HUES48 (cell line): ENCODE measurements around the gene ZNF664.
A peak's percentile ranks its signal among the peaks of the same experiment; 100 is the strongest.

Experiments
- H3K27ac ChIP-seq: one replicate; pipeline ENCODE4 v1.7.0; 2013; ENCODE audit warnings: low read depth, low read length, inconsistent platforms
- H3K27me3 ChIP-seq: 2 replicates; pipeline ENCODE4 v1.6.1; 2013; ENCODE audit warnings: mild to moderate bottlenecking, low read length; ENCODE audit not compliant: control insufficient read depth, insufficient read depth
- H3K36me3 ChIP-seq: 2 replicates; pipeline ENCODE4 v1.6.1; 2013; ENCODE audit warnings: low read length; ENCODE audit not compliant: control insufficient read depth, insufficient read depth
- H3K4me1 ChIP-seq: 2 replicates; pipeline ENCODE4 v1.6.1; 2013; ENCODE audit warnings: mild to moderate bottlenecking, low read length; ENCODE audit not compliant: control insufficient read depth, insufficient read depth
- H3K4me3 ChIP-seq: 2 replicates; pipeline ENCODE4 v1.5.1; 2013; ENCODE audit warnings: mild to moderate bottlenecking, low read depth, low read length
- H3K9ac ChIP-seq: 2 replicates; pipeline ENCODE4 v1.6.1; 2013; ENCODE audit warnings: mild to moderate bottlenecking, low read depth, low read length, moderate library complexity
- H3K9me3 ChIP-seq: 2 replicates; pipeline ENCODE4 v1.6.1; 2013; ENCODE audit warnings: low read length; ENCODE audit not compliant: control insufficient read depth, insufficient read depth

The ZNF664 gene

DNA sequence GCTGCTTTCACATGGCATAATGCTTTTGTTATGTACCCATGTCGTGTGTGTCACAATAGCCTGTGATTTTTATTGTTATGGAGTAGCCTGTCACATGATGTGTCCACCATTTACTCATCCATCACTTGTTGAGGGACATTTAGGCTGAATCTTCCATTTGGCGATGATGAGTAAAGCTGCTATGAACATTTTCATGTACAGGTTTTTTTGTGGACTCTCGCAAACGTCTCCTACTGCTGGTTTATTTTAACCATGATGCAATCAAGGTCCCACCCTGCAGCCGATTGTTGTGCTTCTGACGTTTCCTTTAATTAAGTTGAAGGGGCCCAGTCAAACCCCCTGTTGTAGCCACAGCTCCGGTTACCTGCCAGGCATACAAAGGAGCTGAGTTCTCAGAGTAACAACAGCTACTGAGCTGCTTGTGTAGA lies 63.2 kb downstream of the ZNF664 start:
- peak overlapping the region; percentile 32 for H3K27ac ChIP-seq
- H3K4me1 ChIP-seq = peaks cover 11% of the 10 kb centered on the region; the same call in 1 of the 2 replicates
- no peak overlapping the region for H3K4me3 ChIP-seq
- peak overlapping the region; percentile 12; the same call in 1 of the 2 replicates for H3K9ac ChIP-seq
- no peaks in the 10 kb centered on the region for H3K36me3 ChIP-seq
- H3K27me3 ChIP-seq = no peaks in the 10 kb centered on the region
- no peaks in the 10 kb centered on the region for H3K9me3 ChIP-seq

DNA sequence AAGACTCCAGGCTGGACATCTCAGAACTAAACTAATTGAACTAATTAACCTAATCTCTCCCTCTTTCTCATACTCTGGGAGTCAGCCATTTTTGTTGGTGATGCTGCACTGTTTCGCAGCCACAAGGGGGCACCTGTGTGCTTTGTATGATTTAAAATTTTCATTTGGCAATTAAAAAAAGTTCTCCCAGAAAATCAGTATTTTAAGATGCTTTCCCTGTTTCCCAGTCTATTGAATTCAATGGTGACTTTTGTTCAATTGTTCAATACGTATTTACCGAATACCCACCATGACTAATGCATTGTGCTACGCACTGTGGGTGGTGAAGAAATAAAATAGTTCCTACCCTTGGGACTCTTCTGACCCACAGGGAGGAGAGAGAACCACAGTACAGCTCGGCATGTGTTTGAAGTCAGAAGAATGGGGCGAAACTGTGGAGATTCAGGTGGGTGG lies 63.7 kb downstream of the ZNF664 start:
- no peaks in the 10 kb centered on the region for H3K36me3 ChIP-seq
- no peaks in the 10 kb centered on the region for H3K9me3 ChIP-seq
- H3K4me3 ChIP-seq = no peak overlapping the region
- H3K4me1 ChIP-seq = peaks cover 11% of the 10 kb centered on the region; the same call in 1 of the 2 replicates
- H3K27me3 ChIP-seq = no peaks in the 10 kb centered on the region
- H3K9ac ChIP-seq = peak overlapping the region; percentile 12; the same call in 1 of the 2 replicates
- peak overlapping the region; percentile 32 for H3K27ac ChIP-seq

DNA sequence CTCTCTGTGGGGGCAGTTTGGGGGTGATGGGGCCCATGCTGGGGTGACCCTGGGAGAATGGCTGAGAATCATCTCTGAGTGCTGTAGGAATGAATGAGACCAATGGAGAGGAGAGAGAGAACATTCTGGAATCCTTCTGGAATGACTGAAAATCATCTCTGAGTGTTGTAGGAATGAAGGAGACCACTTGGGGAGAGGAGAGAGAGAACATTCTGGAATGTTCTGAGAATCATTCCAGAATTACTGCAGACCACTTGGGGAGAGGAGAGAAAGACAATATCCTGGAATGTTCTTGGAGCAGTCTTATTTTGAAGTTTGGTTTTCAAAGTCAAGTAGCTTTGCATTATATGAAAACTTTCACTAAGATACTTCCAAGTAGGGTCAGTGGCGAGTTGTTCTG lies 64.3 kb downstream of the ZNF664 start:
- no peak overlapping the region for H3K4me3 ChIP-seq
- no peaks in the 10 kb centered on the region for H3K36me3 ChIP-seq
- no peaks in the 10 kb centered on the region for H3K9me3 ChIP-seq
- H3K27me3 ChIP-seq = no peaks in the 10 kb centered on the region
- H3K9ac ChIP-seq = no peak overlapping the region
- H3K27ac ChIP-seq = no peak overlapping the region
- H3K4me1 ChIP-seq = peaks cover 11% of the 10 kb centered on the region; the same call in 1 of the 2 replicates

DNA sequence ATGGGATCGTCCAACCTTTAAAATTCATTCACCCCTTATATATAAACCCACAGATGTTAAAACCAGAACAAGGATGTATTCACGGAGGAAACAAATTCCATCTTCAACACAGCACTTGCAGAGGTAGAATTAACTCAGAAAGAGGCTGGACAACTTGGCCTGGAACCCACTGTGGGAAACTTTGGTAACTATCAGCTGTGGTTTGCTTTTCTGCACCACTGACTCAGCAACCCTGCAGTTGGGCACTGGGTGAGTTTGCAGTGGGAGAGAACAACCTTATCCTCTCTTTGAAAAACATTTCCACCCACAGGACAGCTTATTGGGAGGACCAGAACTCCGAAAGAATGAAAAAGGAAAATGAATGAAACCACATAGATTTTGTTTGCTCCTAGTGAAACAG lies 66.3 kb downstream of the ZNF664 start:
- H3K4me3 ChIP-seq = no peak overlapping the region
- H3K36me3 ChIP-seq = no peaks in the 10 kb centered on the region
- H3K27ac ChIP-seq = no peak overlapping the region
- peaks cover 11% of the 10 kb centered on the region; the same call in 1 of the 2 replicates for H3K4me1 ChIP-seq
- H3K9ac ChIP-seq = no peak overlapping the region
- no peaks in the 10 kb centered on the region for H3K27me3 ChIP-seq
- H3K9me3 ChIP-seq = no peaks in the 10 kb centered on the region

DNA sequence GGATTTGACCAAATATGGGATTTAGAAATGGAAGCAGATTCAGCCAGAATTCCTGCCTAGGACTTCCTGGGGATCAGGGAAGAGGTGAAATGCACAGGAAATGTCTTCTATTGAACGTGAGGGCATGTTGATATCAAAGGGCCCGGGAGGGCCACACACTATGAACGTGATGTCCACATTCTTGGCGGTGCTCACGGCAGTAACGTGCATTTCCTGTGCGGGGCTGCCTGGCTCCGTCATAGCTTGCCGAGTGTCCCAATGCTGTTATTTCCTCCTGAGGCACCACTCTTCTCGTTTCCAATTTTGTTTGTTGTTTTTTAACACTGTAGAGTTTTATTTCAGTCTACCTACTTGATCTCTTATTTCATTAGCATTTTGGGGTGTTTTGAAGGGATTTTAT lies 67.3 kb downstream of the ZNF664 start:
- Histone ChIP-seq H3K36me3 (no peaks in the 10 kb centered on the region), H3K9ac (no peak overlapping the region), H3K27ac (no peak overlapping the region), H3K4me1 (peaks cover 11% of the 10 kb centered on the region; the same call in 1 of the 2 replicates), H3K4me3 (no peak overlapping the region), H3K27me3 (no peaks in the 10 kb centered on the region), H3K9me3 (no peaks in the 10 kb centered on the region)

DNA sequence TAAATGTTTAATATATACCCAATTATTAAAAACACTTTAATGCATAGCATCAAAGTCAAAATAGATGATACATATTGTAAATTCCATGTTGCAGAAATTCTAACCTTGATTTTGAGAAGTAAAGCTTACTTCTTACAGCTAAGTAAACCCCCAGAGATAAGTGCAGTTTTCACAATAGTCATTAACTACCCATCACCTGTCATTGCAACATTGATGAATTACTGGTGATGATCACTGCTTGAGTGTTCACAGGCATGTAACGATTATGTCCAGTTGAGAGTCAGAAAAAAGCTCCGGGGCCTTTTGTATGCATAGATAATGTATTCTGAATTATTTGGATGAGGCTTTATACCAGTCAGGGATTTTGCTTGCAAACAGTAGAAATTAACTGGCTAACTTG lies 67.7 kb downstream of the ZNF664 start:
- no peak overlapping the region for H3K27ac ChIP-seq
- H3K4me1 ChIP-seq = peaks cover 11% of the 10 kb centered on the region; the same call in 1 of the 2 replicates
- H3K9me3 ChIP-seq = no peaks in the 10 kb centered on the region
- no peak overlapping the region for H3K9ac ChIP-seq
- no peak overlapping the region for H3K4me3 ChIP-seq
- H3K27me3 ChIP-seq = no peaks in the 10 kb centered on the region
- no peaks in the 10 kb centered on the region for H3K36me3 ChIP-seq

DNA sequence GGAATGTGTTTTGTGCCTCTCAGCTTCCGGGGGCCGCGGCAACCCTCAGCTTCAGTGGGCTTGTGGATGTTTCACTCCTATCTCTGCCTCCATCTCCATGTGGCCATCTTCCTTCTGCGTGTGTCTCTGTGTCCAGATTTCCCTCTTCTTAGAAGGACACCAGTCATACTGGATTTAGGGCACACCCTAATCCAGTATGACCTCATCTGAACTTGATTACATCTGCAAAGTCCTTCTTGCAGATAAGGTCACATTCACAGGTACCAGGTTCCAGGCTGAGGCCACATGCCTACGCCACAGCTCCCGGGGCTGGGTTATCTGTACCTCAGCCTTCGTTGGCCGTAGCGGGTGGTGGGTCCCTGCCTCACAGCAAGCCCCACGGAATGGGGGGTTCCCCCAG lies 68.9 kb downstream of the ZNF664 start:
- Histone ChIP-seq H3K27me3 (no peaks in the 10 kb centered on the region), H3K36me3 (no peaks in the 10 kb centered on the region), H3K4me1 (peaks cover under 1% of the 10 kb centered on the region; the same call in 1 of the 2 replicates), H3K27ac (no peak overlapping the region), H3K9me3 (no peaks in the 10 kb centered on the region; the same call in 1 of the 2 replicates), H3K9ac (no peak overlapping the region), H3K4me3 (no peak overlapping the region)

DNA sequence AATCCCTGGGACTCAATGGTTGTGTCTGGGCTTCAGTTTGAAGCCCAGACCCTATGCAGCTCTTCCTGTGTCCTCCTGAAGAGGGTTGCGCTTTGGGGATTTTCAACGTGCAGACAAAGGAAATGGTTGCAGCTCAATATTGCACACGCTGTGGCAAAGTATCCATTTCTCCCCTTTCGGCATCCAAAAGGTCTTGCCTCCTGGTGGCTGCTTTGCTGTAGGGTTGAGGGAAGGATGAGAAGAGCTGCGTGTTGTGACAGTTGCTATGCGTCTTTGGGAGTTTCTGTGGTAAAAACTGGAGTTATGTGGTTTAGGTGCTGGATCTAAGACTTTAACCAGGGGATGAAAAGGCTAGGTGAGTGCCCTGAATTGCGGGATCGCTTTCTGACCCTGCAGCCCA lies 71.0 kb downstream of the ZNF664 start:
- no peak overlapping the region for H3K4me3 ChIP-seq
- no peak overlapping the region for H3K27ac ChIP-seq
- no peaks in the 10 kb centered on the region for H3K36me3 ChIP-seq
- peaks cover 13% of the 10 kb centered on the region for H3K9me3 ChIP-seq
- H3K27me3 ChIP-seq = no peaks in the 10 kb centered on the region
- H3K4me1 ChIP-seq = no peaks in the 10 kb centered on the region
- no peak overlapping the region for H3K9ac ChIP-seq

DNA sequence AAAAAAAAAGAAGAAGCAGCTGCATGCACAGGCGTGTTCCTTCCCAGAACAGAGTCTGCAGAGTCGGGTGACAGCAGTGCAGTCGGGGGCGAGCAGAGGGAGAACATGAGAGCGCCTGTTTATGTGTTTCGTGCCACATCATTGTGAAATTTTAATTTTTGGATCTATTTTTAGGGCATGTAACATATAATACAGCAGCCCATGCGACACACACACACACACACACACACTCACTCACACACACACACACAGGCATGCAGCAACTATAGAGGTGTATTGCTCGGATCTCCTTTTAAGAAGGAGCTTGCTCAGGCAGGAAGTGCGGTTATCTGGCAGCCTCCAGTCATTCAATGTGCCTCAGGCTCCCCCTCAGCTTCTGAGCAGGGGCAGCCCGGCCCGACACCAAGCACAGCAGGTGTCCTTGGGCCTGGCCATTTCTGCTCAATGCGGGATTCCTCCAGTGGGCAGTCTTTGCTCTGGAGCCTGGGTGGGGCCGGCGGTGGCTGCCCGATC lies 71.8 kb downstream of the ZNF664 start:
- no peaks in the 10 kb centered on the region for H3K4me1 ChIP-seq
- no peak overlapping the region for H3K9ac ChIP-seq
- H3K4me3 ChIP-seq = no peak overlapping the region
- no peaks in the 10 kb centered on the region for H3K27me3 ChIP-seq
- H3K9me3 ChIP-seq = peaks cover 15% of the 10 kb centered on the region
- no peaks in the 10 kb centered on the region for H3K36me3 ChIP-seq
- no peak overlapping the region for H3K27ac ChIP-seq

DNA sequence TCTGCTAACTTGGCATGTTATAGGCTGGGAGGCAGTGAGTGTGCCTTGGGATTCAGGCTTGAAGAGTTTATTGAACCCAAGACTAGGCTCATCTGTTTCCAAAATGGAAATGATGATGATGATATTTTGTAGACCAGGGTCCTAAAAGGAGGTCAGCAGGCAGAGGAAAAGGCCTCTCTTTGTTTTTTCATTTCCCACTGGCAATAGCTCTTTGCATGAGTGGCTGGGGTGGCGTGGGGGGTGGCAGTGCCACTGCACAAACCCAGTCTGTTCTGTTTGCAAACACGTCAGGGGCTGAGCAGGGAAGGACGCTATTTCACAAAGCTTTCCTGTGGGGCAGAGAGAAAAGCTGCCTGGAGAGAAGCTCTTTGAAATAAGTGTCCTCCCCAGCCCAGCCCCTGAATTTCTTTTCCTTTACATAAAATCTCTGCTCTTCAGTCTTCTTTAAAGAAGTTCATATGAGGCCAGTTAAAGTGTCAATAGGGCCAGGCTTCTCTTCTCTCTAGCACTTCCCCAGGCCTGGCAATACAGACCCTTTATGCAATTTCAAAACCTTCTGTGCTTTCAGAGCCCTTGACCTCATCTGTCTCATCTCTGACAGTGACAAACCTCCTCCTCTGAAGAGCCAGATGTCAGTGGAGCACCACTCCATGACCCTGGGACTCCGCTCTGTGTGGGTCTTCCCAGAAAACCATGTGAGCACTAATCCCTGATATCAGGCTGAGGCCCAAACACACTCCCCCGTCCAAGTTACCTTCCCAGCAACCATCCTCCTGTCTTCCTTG lies 72.8 kb downstream of the ZNF664 start:
- Histone ChIP-seq H3K9ac (no peak overlapping the region), H3K9me3 (peaks cover 15% of the 10 kb centered on the region), H3K27ac (no peak overlapping the region), H3K36me3 (no peaks in the 10 kb centered on the region), H3K4me1 (no peaks in the 10 kb centered on the region), H3K4me3 (no peak overlapping the region), H3K27me3 (no peaks in the 10 kb centered on the region)

DNA sequence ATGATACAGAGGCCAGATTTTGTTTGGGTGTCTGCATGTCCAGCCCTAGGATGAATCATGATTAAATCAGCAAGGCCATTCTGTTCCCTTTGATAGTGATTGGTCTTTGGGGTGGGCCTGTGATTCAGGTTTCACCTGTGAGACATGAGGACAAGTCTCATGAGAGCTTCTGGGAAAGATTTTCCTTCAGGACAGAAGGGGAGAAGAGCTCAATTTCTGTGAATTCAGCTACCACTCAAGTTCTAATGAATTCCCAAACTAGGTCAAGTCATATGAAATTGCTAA lies 73.4 kb downstream of the ZNF664 start:
- H3K9ac ChIP-seq = no peak overlapping the region
- no peaks in the 10 kb centered on the region for H3K4me1 ChIP-seq
- H3K4me3 ChIP-seq = no peak overlapping the region
- no peaks in the 10 kb centered on the region for H3K27me3 ChIP-seq
- H3K9me3 ChIP-seq = peaks cover 15% of the 10 kb centered on the region
- H3K36me3 ChIP-seq = no peaks in the 10 kb centered on the region
- no peak overlapping the region for H3K27ac ChIP-seq
